Type B pancreatic cell (in vitro differentiated cells): ENCODE data around the gene MARCHF4. TPM values are rescaled to one million over a fixed set of nuclear protein-coding genes. Genes with fewer than 3 reads are reported as not detected.
"Not testable (repeated sequence)": the region's sequence is repeated elsewhere in the genome, so short reads cannot be mapped to it uniquely, and the experiment has no call there.

ENCODE experiments used
- DNase-seq: peaks from one replicate; pipeline ENCODE4 v3.0.0; 2021; ENCODE audit warnings: mixed read lengths; ENCODE audit not compliant: unreplicated experiment; ENCODE audit errors: extremely low spot score
- H3K27ac Mint-ChIP-seq: 2 replicates; pipeline ENCODE4 v1.8.0; 2021; ENCODE audit warnings: mild to moderate bottlenecking, mixed read lengths
- H3K27me3 Mint-ChIP-seq: 2 replicates; pipeline ENCODE4 v1.8.0; 2021; ENCODE audit warnings: mixed read lengths
- H3K36me3 Mint-ChIP-seq: 2 replicates; pipeline ENCODE4 v1.8.0; 2021; ENCODE audit warnings: mixed read lengths
- H3K4me1 Mint-ChIP-seq: one replicate; pipeline ENCODE4 v1.8.0; 2021; ENCODE audit warnings: mixed read lengths; ENCODE audit not compliant: unreplicated experiment
- H3K4me3 Mint-ChIP-seq: 2 replicates; pipeline ENCODE4 v1.8.0; 2021; ENCODE audit warnings: mild to moderate bottlenecking, mixed read lengths
- H3K9me3 Mint-ChIP-seq: 2 replicates; pipeline ENCODE4 v1.8.0; 2021; ENCODE audit warnings: mixed read lengths
- CTCF ChIP-seq: fragments of 200-600 bp; sonication (generic); conservative IDR thresholded peaks from 2 replicates; pipeline ENCODE4 v1.5.0; 2021; ENCODE audit warnings: antibody characterized with exemption, mild to moderate bottlenecking
- total RNA-seq: library from RNA; stranded (reverse); gene quantifications from 2 replicates; pipeline ENCODE4 v1.2.1, GENCODE V29; 2021; ENCODE audit warnings: low replicate concordance

MARCHF4 gene
- total RNA-seq, 1 donor from 2014 or later: 1.1 TPM

- no peak overlapping the region for H3K27ac Mint-ChIP-seq
- peaks cover 9% of the 10 kb centered on the region for H3K27me3 Mint-ChIP-seq
- DNase-seq: no peak
- no peaks in the 10 kb centered on the region for H3K4me1 Mint-ChIP-seq
- H3K4me3 Mint-ChIP-seq: no peak overlapping the region
- no peaks in the 10 kb centered on the region for H3K36me3 Mint-ChIP-seq
- no peak for TF ChIP-seq CTCF
- H3K9me3 Mint-ChIP-seq: no peaks in the 10 kb centered on the region
Observed at GRCh38 chr2:216387262-216387661, 15.0 kb upstream of the MARCHF4 start.

GRCh38 chr2:216385478-216385877, 13.2 kb upstream of the MARCHF4 start:
- no peaks in the 10 kb centered on the region for H3K9me3 Mint-ChIP-seq
- H3K27me3 Mint-ChIP-seq: peaks cover 9% of the 10 kb centered on the region
- H3K4me1 Mint-ChIP-seq: no peaks in the 10 kb centered on the region
- no peak for TF ChIP-seq CTCF
- H3K4me3 Mint-ChIP-seq: no peak overlapping the region
- H3K36me3 Mint-ChIP-seq: no peaks in the 10 kb centered on the region
- H3K27ac Mint-ChIP-seq: no peak overlapping the region
- DNase-seq: no peak

- peaks cover 12% of the 10 kb centered on the region for H3K27me3 Mint-ChIP-seq
- DNase-seq, H3K4me3 Mint-ChIP-seq, H3K27ac Mint-ChIP-seq, H3K9me3 Mint-ChIP-seq, H3K4me1 Mint-ChIP-seq, H3K36me3 Mint-ChIP-seq: not testable (repeated sequence)
Observed at GRCh38 chr2:216384409-216384808, 12.1 kb upstream of the MARCHF4 start.

DNA sequence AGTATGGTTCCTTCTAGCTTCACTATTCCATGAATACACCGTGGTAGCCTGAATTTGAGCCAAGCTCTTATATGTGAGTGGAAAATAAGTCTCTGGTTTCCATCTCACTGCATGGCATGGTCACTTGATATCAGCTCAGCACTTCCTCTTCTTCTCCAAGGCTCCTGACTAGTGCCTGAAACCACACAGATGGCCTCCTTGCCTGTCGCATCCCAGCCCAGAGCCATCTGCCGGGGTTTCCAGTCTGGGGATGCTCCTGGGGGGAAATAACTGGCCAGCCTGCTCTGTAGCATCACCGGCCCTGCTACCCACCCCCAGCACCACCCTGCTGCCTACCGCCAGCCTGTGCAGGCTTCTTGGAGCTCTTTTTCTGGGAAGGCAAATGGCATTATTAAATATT, 7.7 kb upstream of the MARCHF4 start:
- no peak overlapping the region for H3K4me3 Mint-ChIP-seq
- TF ChIP-seq CTCF: no peak
- H3K9me3 Mint-ChIP-seq: no peaks in the 10 kb centered on the region
- H3K27me3 Mint-ChIP-seq: peaks cover 34% of the 10 kb centered on the region
- no peak overlapping the region for H3K27ac Mint-ChIP-seq
- H3K4me1 Mint-ChIP-seq: no peaks in the 10 kb centered on the region
- no peak for DNase-seq
- no peaks in the 10 kb centered on the region for H3K36me3 Mint-ChIP-seq

GRCh38 chr2:216375286-216375685, 3.0 kb upstream of the MARCHF4 start:
- H3K4me3 Mint-ChIP-seq: no peak overlapping the region
- no peaks in the 10 kb centered on the region for H3K4me1 Mint-ChIP-seq
- no peak overlapping the region for H3K27ac Mint-ChIP-seq
- peaks cover 68% of the 10 kb centered on the region for H3K27me3 Mint-ChIP-seq
- no peaks in the 10 kb centered on the region for H3K36me3 Mint-ChIP-seq
- TF ChIP-seq CTCF: no peak
- no peaks in the 10 kb centered on the region for H3K9me3 Mint-ChIP-seq
- DNase-seq: no peak

DNA sequence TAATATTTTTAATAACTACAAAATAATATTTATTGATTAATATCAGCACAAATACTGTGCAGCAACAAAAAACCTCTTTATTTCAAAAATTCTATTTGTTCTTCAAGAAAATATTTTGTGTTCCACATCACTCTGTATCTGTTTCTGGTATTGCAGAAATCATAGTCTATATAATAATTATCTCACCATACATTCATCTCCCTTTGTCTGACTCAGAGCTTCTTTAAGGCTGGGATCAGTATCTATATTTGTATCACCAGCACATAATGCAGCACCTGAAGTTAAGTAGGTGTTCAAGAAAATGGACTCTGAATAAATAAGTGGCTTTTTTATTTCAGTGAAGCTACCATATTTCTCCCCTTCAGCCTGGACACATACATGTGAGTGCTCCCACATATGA, 1.6 kb upstream of the MARCHF4 start:
- no peak overlapping the region for H3K4me3 Mint-ChIP-seq
- H3K27me3 Mint-ChIP-seq: peaks cover 73% of the 10 kb centered on the region
- H3K36me3 Mint-ChIP-seq: no peaks in the 10 kb centered on the region
- TF ChIP-seq CTCF: no peak
- no peak overlapping the region for H3K27ac Mint-ChIP-seq
- H3K4me1 Mint-ChIP-seq: no peaks in the 10 kb centered on the region
- no peaks in the 10 kb centered on the region for H3K9me3 Mint-ChIP-seq
- no peak for DNase-seq
